ENCODE results near the gene FFAR1.

The FFAR1 gene

GRCh38 chr19:35310811-35311465, 36.8 kb upstream of the FFAR1 start:
- ATAC-seq, result no peak
- TF ChIP-seq CSDC2 (CRISPR knock-in tag; IDR thresholded peaks at IDR 0.05) (no peak), PATZ1 (CRISPR knock-in tag; IDR thresholded peaks at IDR 0.05; ENCODE audit: borderline replicate concordance) (no peak), ESRRG (CRISPR knock-in tag; IDR thresholded peaks at IDR 0.05) (no peak), CSRNP3 (CRISPR knock-in tag; IDR thresholded peaks at IDR 0.05) (no peak), SNAI2 (CRISPR knock-in tag; IDR thresholded peaks at IDR 0.05) (no peak), ISL1 (CRISPR knock-in tag; IDR thresholded peaks at IDR 0.05) (no peak), TCF4 (CRISPR knock-in tag; IDR thresholded peaks at IDR 0.05; ENCODE audit: borderline replicate concordance) (no peak), ZNF565 (CRISPR knock-in tag; conservative IDR thresholded peaks at IDR 0.05; ENCODE audit: low read depth) (no peak), ZFP3 (CRISPR knock-in tag; IDR thresholded peaks at IDR 0.05) (no peak)

- ATAC-seq, result no peak
- TF ChIP-seq TOX (CRISPR knock-in tag; IDR thresholded peaks at IDR 0.05; ENCODE audit: borderline replicate concordance) (no peak), ZC3H10 (CRISPR knock-in tag; IDR thresholded peaks at IDR 0.05) (no peak), CSRNP3 (CRISPR knock-in tag; IDR thresholded peaks at IDR 0.05) (no peak), OSR1 (CRISPR knock-in tag; IDR thresholded peaks at IDR 0.05) (no peak), CREB5 (CRISPR knock-in tag; IDR thresholded peaks at IDR 0.05; ENCODE audit: low read depth) (no peak), TSHZ2 (CRISPR knock-in tag; IDR thresholded peaks at IDR 0.05) (no peak), RARB (CRISPR knock-in tag; IDR thresholded peaks at IDR 0.05) (no peak), PPARA (CRISPR knock-in tag; IDR thresholded peaks at IDR 0.05; ENCODE audit: borderline replicate concordance) (no peak), PATZ1 (CRISPR knock-in tag; IDR thresholded peaks at IDR 0.05; ENCODE audit: borderline replicate concordance) (no peak), ZFP30 (CRISPR knock-in tag; IDR thresholded peaks at IDR 0.05) (no peak), TCF4 (CRISPR knock-in tag; IDR thresholded peaks at IDR 0.05; ENCODE audit: borderline replicate concordance) (no peak), GLIS3 (CRISPR knock-in tag; IDR thresholded peaks at IDR 0.05) (no peak), BACH2 (CRISPR knock-in tag; IDR thresholded peaks at IDR 0.05; ENCODE audit: borderline replicate concordance) (no peak), SNAI2 (CRISPR knock-in tag; IDR thresholded peaks at IDR 0.05) (no peak), ESRRG (CRISPR knock-in tag; IDR thresholded peaks at IDR 0.05) (no peak), ZNF70 (CRISPR knock-in tag; IDR thresholded peaks at IDR 0.05) (no peak), ARNTL (CRISPR knock-in tag; IDR thresholded peaks at IDR 0.05; ENCODE audit: borderline replicate concordance, low read depth) (no peak), ZNF8 (CRISPR knock-in tag; IDR thresholded peaks at IDR 0.05) (no peak), POU6F1 (CRISPR knock-in tag; IDR thresholded peaks at IDR 0.05; ENCODE audit: borderline replicate concordance, low read depth) (no peak), CSDC2 (CRISPR knock-in tag; IDR thresholded peaks at IDR 0.05) (no peak)
These were observed 35.6 kb upstream of the FFAR1 start for GRCh38 chr19:35311901-35312665.

All from SK-N-SH treated with all-trans-retinoic acid at 6 μM for 48 hours (cell line).